HG02759 (cell line): ENCODE data around the gene DENND1C.

ENCODE experiments used
- ATAC-seq: cut with Tn5 transposase; IDR thresholded peaks from one replicate; pipeline ENCODE4 v1.9.1; 2021; ENCODE audit warnings: mild to moderate bottlenecking, moderate library complexity; ENCODE audit not compliant: unreplicated experiment

DENND1C gene

DNA sequence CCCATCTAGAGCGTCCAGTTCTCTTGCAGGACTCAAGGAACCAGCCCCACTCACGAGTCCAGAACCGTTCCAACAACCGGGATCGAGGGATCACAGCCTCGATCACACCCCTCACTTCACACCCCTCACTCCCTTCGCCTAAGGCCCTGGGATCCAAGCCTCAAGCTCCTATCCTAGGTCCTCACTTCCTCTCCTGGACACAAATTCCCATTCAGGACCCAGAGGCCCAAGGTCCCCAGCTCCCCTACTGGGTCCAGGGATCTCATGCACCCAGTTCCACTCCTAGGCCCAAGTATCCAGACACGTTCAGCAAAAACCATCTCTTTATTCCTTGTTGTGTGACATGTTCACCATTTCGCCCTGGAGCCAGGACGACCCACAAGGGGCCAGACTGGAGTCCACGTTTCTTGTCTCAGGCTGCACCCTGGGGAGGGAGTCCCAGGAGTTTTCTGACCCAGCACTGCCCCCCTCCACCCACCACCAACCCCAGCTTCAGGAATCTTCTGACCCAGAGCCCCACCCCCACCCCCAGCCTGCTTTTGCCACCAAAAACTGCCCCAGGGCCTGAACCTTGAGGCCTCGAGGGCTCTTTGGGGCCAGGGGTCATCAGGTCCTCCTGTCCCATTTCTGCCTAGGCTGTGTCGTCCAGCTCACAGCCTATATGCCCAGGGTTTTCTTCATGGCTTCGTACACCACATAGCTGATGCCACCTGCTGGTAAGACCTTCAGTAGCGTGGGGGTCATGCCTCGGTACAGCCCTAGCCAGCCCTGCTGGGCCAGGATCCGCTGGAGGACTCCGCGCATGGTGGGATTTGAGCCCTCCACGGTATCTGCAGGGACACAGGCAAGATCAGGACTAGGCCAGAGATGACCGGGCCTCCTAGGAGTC, 55.6 kb downstream of the DENND1C start:
- no peak for ATAC-seq

DNA sequence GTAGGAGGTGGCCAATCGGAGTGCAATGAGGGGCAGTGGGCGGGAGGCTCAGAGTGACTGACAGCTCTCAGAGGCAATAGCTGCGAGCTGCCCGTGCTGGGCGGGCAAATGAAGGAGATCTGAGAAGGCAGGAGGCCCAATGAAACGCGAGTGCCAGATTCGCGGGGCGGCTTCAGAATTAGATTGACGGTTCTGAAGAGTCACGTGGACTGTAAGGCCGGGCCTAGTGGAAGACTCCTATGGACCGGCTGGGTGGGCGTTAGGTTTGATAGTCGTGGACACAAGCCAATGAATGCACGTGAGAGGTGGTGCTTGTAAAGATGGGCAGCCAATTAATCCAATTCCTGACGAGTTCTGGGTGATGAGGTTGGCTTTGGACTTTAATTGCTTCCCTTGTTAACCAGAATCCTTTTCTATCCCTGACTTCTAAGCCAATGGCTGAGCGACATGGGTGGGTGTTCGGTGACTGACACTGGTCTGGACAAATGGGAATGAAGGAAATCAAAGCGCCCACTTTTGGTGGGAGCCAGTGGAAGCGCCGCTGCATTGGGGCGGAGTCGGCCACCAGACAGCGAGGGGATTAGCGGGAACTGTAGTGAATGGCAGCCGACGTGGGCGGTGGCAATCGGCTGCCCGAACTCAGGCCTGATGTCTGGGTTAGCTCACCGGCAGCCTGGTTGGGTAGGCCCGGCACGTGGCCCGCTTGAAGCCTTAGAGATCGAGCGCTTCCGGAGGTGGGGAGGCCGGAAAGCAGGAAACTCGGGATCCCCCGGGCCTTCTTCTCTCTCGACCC, 56.5 kb downstream of the DENND1C start:
- ATAC-seq, result peak; percentile 85

DNA sequence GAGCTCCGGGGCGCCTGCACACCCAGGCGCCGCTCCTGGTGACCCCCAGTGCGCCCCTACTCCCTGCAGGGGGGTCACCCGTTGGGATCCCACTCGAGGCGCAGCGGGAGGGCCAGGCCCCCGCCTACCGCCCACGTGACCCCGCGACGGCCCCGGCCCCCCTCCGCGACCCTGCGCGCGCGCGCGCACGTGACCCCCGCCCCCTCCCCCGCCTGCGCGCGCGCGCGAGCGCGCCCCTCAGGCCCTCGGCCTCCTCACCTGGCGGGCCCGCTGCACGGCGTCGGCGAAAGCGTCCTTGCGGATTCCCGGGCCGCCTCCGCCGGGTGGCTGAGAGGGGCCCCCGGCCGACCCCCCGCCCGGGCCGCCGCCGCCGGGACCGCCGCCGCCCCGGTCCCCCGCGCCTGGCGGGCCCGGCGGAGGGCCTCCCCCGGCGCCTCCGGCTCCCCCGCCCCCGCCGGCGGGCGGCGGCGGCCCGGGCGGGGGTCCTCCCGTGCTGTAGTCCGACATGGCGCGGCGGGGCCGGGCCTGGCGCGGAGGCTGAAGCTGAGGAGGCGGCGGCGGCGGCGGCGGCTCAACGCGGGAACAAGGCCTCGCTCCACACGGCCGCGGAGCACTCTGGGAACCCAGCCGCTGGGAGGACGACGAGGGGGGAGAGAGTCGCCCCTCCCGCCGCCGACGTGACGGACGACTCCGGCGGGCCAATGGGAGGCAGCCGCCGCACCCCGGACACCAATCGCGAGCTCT, 57.2 kb downstream of the DENND1C start, which contains the start of gene KHSRP:
Gene KHSRP (minus strand): TSS at position 617 of the 744 bp plus-strand sequence. CDS start 110 bp downstream, at position 507.
- peak; percentile 1 for ATAC-seq

DNA sequence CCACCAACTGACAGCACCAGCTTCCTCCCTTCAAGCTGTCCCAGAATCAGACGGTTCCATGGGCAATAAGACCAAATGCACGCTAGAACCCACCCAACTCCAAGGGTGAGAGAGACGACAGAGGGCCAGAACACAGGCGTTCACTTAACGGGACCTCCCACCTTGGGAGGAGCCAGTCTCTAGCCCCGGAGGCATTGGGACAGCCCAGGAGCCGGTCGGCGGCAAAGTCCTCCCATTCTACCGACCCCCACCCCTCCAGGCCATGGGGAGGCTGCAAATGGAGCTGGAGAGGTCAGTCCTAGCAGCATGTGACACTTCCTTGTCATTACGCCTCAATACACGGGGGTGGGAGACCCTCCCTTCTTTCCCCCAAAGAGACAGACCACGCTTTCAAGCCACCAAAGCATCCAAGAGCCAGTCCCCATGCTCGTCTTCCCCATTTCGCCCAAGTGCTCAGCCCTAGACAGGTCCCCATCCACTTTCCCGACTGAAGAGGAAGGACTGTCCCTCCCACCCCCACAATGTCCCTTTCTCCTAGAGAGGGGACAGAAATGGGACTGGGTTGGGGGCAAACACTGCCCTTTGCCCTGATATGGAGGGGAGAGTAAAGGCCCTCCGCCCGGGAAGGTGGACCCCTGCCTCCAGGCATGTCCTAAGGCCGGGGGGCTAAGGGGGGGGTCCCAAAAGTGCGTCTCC, 57.9 kb downstream of the DENND1C start:
- ATAC-seq, result no peak

DNA sequence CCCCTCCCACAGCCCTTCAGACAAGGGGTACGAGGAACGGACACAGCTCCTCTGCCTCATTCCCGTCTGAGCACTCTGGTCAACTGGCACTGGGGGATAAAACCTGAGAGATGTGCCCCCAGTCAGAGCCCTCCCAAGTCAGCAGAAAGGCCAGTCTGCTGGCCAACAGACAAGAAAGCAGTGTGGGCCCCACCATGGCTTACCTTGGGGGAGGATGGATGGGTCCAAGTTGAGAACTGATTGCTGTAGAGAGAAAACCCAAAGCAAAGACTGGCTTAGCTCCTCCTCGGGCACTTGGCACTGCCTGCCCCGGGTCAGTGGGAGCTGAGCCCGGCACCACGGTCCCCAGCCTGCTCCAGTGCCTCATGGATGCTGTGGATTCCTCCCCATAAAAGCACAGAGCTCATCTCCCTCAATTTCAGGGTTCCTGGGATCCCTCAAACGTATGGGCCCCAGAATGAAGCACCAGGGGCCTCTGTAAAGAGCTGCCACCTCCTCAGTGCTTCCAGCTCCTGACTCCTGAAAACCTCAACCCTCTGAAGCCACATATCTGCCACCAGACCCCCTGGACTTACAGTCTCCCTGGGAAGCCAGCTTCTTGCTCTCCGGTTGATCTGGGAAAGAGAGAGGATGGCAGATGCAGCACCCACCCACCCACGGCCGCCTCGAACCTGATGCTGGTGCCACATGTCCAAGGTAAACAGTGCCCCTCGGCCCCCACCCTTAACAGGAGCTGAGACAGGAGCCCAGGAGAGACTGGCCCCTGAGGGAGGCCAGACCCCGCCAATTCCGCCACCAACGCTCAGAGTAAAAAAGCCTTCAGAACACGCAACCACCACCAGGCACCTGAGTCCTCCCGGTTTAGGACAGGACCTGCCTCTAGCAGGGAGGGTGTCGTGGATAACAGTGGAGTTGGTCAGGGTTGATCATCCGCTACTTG, 60.2 kb downstream of the DENND1C start:
- no peak for ATAC-seq

DNA sequence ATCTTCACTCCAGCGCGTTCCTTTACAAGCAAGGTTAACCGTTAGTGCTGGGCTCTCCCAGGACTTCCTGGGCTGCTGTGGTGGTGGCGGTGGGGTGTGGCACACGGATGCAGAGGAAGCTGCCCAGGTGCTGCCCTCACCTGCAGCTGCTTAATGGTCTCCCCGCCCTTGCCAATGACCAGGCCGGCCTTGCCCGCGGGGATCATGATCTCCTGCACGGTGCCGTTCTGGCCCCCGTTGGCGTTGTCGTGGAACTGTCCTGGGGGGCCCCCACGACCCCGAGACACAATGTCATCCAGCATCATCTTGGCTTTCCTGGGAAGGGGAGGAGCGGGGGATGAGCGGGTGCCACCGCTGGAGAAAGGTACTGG, 63.0 kb downstream of the DENND1C start:
- ATAC-seq, result no peak

DNA sequence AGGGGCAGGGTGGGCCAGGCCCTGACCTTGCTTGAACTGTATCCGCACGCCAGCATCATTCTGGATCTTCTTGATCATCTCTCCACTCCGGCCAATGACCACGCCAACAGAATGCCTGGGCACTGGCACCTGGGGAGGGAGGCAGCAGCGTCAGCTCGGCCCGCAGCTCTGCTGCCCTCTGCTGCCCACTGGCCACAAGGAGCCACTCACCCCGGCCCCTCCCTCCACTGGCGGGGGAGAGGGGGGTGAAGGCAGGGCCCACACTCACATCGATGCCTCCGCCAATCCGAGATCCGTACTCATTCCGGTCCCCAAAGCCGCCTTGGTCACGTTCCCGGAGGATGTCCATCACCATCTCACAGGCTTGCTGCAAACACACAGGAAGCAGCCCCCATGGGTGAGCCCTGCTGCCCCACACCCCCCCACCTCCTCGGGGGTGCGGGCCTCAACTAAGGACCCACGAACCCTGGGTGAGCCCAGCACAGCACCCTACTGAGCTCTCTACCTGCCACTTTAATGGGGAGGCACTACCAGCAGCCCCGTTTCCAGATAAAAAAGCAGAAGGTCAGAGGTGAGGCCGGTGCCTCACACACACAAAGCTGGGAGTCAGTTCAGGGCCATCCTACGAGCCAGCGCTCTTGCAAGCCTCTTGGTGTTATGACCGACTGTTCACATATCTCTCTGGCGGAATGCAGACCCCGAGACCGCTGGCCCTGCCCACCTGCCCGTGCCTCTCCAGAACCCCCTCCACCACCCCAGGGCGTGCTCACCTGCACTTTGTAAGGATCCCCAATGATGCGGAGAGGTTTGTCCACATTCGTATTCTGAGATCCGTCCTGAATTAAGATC, 63.6 kb downstream of the DENND1C start:
- no peak for ATAC-seq
